WTC11 (cell line): ENCODE results near the gene SYT8. TPM values are rescaled to one million over a fixed set of nuclear protein-coding genes. Genes with fewer than 3 reads are reported as not detected.

Experiments used
- ATAC-seq: fragments of 200-7000 bp; cut with Tn5 transposase; 2 replicates; pipeline ENCODE4 v1.10.0; 2021; ENCODE audit warnings: mild to moderate bottlenecking, moderate library complexity
- CTCF ChIA-PET: fragments of 300-600 bp; sonication (Branson Sonifier 250); formaldehyde crosslinking; loops from one replicate; lab custom pipeline; 2021; ENCODE audit warnings: antibody characterized with exemption; lab: Charles Lee
- POLR2A ChIA-PET: fragments of 350-600 bp; sonication (Branson Sonifier 250); formaldehyde crosslinking; loops from one replicate; lab custom pipeline; 2021; ENCODE audit warnings: antibody characterized with exemption; lab: Charles Lee
- DNase-seq: peaks from one replicate; pipeline ENCODE4 v3.0.0; 2021; ENCODE audit warnings: low spot score
- H3K27ac Mint-ChIP-seq: 2 replicates; pipeline ENCODE4 v1.8.0; 2021; ENCODE audit warnings: mixed read lengths
- H3K27me3 Mint-ChIP-seq: 2 replicates; pipeline ENCODE4 v1.8.0; 2021; ENCODE audit warnings: low read depth, mild to moderate bottlenecking, moderate library complexity, mixed read lengths
- H3K36me3 Mint-ChIP-seq: 2 replicates; pipeline ENCODE4 v1.8.0; 2021; ENCODE audit warnings: mixed read lengths
- H3K4me1 Mint-ChIP-seq: 2 replicates; pipeline ENCODE4 v1.8.0; 2022; ENCODE audit warnings: mixed read lengths
- H3K4me3 Mint-ChIP-seq: 2 replicates; pipeline ENCODE4 v1.8.0; 2021; ENCODE audit warnings: mild to moderate bottlenecking, moderate library complexity, mixed read lengths
- H3K9me3 Mint-ChIP-seq: 2 replicates; pipeline ENCODE4 v1.8.0; 2021; ENCODE audit warnings: mixed read lengths
- JAZF1 ChIP-seq: fragments of 250-450 bp; sonication (Bioruptor Pico); IDR thresholded peaks from 2 replicates; pipeline ENCODE4 v1.9.0; 2021; ENCODE audit warnings: moderate library complexity, mild to moderate bottlenecking, inconsistent platforms
- MXD4 ChIP-seq: fragments of 250-450 bp; sonication (Bioruptor Pico); IDR thresholded peaks from 2 replicates; pipeline ENCODE4 v1.8.0; 2021; ENCODE audit warnings: mild to moderate bottlenecking, moderate library complexity, borderline replicate concordance
- MYBL2 ChIP-seq: sonication (generic); formaldehyde crosslinking; IDR thresholded peaks from 2 replicates; pipeline ENCODE4 v1.8.1; 2023; ENCODE audit warnings: mild to moderate bottlenecking, moderate library complexity, missing genetic modification reagents
- ZBTB21 ChIP-seq: sonication (generic); formaldehyde crosslinking; IDR thresholded peaks from 2 replicates; pipeline ENCODE4 v1.8.1; 2023; ENCODE audit warnings: mild to moderate bottlenecking, missing genetic modification reagents, borderline replicate concordance
- total RNA-seq: library from RNA; stranded (reverse); gene quantifications from 3 replicates; pipeline ENCODE4 v1.2.3, GENCODE V29; 2021
- TF ChIP-seq, protein P1 (sequence below): fragments of 250-450 bp; sonication (Bioruptor Pico); IDR thresholded peaks from 2 replicates; pipeline ENCODE4 v1.9.0; 2021; ENCODE audit warnings: mild to moderate bottlenecking, borderline replicate concordance
- TF ChIP-seq, protein P2 (sequence below): sonication (generic); formaldehyde crosslinking; IDR thresholded peaks from 2 replicates; pipeline ENCODE4 v1.8.0; 2022; ENCODE audit warnings: mild to moderate bottlenecking, missing genetic modification reagents
- TF ChIP-seq, protein P3 (sequence below): sonication (generic); formaldehyde crosslinking; IDR thresholded peaks from 2 replicates; pipeline ENCODE4 v1.8.1; 2022; ENCODE audit warnings: mild to moderate bottlenecking, moderate library complexity, missing genetic modification reagents
- TF ChIP-seq, protein P4 (sequence below): sonication (generic); formaldehyde crosslinking; IDR thresholded peaks from 2 replicates; pipeline ENCODE4 v1.8.1; 2022; ENCODE audit warnings: mild to moderate bottlenecking, missing genetic modification reagents, moderate library complexity, borderline replicate concordance
- TF ChIP-seq, protein P5 (sequence below): fragments of 250-450 bp; sonication (Bioruptor Pico); IDR thresholded peaks from 2 replicates; pipeline ENCODE4 v1.8.0; 2021; ENCODE audit warnings: mild to moderate bottlenecking
- TF ChIP-seq, protein P6 (sequence below): sonication (generic); formaldehyde crosslinking; IDR thresholded peaks from 2 replicates; pipeline ENCODE4 v1.8.0; 2023; ENCODE audit warnings: mild to moderate bottlenecking, missing genetic modification reagents
- TF ChIP-seq, protein P7 (sequence below): fragments of 200-600 bp; IDR thresholded peaks from 2 replicates; pipeline ENCODE4 v1.8.0; 2022; ENCODE audit warnings: antibody characterized with exemption

The SYT8 gene
- total RNA-seq, 1 experiment from 2014 or later: 0.37 TPM

DNA sequence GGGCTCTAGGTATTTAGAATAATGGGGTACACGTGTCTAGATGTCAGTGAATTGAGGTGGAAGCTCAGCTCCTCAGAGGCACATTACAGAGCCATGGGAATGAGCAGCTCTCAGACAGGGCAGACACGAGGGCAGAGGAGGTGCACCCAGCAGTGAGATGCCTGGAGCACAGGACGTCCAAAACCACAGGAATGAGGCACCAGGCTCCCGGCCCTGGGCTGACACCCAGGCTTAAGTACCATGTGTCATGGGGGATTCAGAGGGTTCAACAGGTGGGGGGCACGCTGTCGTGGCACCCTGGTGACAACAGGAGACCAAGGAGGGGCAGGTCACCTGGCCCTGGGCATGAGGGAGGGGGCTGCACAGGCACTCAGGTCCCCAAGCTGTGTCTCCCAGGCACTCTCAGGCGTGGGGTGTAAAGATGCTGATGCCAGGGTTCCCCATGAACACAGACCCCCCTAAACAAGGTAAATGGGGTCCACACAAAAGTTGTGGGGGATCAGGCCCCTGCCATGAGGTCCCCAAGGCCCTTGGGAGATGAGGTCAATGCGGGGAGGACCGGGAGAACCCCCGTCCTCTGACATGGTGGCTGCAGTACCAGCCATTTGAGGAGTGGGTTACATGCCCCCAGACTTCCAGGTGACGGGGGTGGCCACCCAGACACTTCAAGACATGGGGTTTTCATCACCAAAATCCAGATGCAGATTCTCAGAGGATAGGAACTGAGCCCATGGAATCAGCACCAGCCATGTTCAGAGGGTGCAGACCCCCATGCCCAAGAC lies 5.6 kb upstream of the SYT8 start (continued):
- TF ChIP-seq, protein P1, sequence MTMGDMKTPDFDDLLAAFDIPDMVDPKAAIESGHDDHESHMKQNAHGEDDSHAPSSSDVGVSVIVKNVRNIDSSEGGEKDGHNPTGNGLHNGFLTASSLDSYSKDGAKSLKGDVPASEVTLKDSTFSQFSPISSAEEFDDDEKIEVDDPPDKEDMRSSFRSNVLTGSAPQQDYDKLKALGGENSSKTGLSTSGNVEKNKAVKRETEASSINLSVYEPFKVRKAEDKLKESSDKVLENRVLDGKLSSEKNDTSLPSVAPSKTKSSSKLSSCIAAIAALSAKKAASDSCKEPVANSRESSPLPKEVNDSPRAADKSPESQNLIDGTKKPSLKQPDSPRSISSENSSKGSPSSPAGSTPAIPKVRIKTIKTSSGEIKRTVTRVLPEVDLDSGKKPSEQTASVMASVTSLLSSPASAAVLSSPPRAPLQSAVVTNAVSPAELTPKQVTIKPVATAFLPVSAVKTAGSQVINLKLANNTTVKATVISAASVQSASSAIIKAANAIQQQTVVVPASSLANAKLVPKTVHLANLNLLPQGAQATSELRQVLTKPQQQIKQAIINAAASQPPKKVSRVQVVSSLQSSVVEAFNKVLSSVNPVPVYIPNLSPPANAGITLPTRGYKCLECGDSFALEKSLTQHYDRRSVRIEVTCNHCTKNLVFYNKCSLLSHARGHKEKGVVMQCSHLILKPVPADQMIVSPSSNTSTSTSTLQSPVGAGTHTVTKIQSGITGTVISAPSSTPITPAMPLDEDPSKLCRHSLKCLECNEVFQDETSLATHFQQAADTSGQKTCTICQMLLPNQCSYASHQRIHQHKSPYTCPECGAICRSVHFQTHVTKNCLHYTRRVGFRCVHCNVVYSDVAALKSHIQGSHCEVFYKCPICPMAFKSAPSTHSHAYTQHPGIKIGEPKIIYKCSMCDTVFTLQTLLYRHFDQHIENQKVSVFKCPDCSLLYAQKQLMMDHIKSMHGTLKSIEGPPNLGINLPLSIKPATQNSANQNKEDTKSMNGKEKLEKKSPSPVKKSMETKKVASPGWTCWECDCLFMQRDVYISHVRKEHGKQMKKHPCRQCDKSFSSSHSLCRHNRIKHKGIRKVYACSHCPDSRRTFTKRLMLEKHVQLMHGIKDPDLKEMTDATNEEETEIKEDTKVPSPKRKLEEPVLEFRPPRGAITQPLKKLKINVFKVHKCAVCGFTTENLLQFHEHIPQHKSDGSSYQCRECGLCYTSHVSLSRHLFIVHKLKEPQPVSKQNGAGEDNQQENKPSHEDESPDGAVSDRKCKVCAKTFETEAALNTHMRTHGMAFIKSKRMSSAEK (CRISPR knock-in tag): no peak

DNA sequence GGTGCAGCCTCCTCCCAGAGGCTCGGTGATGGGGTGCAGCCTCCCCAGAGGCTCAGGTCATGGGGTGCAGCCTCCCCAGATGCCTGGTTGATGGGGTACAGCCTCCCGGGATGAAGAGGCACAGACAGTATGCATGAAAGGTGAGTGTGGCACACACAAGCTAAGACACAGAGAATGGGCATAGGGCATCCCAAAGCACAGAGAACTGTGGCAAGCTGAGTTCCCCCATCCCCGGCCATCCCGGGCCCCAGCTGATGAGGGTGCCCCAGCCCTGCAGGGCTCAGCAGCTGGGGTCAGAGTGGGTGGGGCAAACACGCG lies 4.8 kb upstream of the SYT8 start:
- Mint-ChIP-seq H3K4me1 (peaks cover 4% of the 10 kb centered on the region; the same call in 1 of the 2 replicates), H3K9me3 (no peaks in the 10 kb centered on the region)

More for the DNA sequence above, 4.8 kb upstream of the SYT8 start:
- POLR2A ChIA-PET: no interaction called here
- no peak overlapping the region for H3K4me3 Mint-ChIP-seq
- TF ChIP-seq, protein P2, sequence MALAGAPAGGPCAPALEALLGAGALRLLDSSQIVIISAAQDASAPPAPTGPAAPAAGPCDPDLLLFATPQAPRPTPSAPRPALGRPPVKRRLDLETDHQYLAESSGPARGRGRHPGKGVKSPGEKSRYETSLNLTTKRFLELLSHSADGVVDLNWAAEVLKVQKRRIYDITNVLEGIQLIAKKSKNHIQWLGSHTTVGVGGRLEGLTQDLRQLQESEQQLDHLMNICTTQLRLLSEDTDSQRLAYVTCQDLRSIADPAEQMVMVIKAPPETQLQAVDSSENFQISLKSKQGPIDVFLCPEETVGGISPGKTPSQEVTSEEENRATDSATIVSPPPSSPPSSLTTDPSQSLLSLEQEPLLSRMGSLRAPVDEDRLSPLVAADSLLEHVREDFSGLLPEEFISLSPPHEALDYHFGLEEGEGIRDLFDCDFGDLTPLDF (CRISPR knock-in tag): no peak
- TF ChIP-seq, protein P3, sequence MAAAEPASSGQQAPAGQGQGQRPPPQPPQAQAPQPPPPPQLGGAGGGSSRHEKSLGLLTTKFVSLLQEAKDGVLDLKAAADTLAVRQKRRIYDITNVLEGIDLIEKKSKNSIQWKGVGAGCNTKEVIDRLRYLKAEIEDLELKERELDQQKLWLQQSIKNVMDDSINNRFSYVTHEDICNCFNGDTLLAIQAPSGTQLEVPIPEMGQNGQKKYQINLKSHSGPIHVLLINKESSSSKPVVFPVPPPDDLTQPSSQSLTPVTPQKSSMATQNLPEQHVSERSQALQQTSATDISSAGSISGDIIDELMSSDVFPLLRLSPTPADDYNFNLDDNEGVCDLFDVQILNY (CRISPR knock-in tag): no peak
- TF ChIP-seq MYBL2 (no peak), MXD4 (no peak), ZBTB21 (CRISPR knock-in tag) (no peak), JAZF1 (CRISPR knock-in tag) (no peak)
- TF ChIP-seq, protein P4, sequence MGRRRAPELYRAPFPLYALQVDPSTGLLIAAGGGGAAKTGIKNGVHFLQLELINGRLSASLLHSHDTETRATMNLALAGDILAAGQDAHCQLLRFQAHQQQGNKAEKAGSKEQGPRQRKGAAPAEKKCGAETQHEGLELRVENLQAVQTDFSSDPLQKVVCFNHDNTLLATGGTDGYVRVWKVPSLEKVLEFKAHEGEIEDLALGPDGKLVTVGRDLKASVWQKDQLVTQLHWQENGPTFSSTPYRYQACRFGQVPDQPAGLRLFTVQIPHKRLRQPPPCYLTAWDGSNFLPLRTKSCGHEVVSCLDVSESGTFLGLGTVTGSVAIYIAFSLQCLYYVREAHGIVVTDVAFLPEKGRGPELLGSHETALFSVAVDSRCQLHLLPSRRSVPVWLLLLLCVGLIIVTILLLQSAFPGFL (CRISPR knock-in tag): no peak
- TF ChIP-seq, protein P5, sequence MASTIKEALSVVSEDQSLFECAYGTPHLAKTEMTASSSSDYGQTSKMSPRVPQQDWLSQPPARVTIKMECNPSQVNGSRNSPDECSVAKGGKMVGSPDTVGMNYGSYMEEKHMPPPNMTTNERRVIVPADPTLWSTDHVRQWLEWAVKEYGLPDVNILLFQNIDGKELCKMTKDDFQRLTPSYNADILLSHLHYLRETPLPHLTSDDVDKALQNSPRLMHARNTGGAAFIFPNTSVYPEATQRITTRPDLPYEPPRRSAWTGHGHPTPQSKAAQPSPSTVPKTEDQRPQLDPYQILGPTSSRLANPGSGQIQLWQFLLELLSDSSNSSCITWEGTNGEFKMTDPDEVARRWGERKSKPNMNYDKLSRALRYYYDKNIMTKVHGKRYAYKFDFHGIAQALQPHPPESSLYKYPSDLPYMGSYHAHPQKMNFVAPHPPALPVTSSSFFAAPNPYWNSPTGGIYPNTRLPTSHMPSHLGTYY (CRISPR knock-in tag): no peak
- TF ChIP-seq, protein P6, sequence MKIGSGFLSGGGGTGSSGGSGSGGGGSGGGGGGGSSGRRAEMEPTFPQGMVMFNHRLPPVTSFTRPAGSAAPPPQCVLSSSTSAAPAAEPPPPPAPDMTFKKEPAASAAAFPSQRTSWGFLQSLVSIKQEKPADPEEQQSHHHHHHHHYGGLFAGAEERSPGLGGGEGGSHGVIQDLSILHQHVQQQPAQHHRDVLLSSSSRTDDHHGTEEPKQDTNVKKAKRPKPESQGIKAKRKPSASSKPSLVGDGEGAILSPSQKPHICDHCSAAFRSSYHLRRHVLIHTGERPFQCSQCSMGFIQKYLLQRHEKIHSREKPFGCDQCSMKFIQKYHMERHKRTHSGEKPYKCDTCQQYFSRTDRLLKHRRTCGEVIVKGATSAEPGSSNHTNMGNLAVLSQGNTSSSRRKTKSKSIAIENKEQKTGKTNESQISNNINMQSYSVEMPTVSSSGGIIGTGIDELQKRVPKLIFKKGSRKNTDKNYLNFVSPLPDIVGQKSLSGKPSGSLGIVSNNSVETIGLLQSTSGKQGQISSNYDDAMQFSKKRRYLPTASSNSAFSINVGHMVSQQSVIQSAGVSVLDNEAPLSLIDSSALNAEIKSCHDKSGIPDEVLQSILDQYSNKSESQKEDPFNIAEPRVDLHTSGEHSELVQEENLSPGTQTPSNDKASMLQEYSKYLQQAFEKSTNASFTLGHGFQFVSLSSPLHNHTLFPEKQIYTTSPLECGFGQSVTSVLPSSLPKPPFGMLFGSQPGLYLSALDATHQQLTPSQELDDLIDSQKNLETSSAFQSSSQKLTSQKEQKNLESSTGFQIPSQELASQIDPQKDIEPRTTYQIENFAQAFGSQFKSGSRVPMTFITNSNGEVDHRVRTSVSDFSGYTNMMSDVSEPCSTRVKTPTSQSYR (CRISPR knock-in tag): no peak
- TF ChIP-seq, protein P7, sequence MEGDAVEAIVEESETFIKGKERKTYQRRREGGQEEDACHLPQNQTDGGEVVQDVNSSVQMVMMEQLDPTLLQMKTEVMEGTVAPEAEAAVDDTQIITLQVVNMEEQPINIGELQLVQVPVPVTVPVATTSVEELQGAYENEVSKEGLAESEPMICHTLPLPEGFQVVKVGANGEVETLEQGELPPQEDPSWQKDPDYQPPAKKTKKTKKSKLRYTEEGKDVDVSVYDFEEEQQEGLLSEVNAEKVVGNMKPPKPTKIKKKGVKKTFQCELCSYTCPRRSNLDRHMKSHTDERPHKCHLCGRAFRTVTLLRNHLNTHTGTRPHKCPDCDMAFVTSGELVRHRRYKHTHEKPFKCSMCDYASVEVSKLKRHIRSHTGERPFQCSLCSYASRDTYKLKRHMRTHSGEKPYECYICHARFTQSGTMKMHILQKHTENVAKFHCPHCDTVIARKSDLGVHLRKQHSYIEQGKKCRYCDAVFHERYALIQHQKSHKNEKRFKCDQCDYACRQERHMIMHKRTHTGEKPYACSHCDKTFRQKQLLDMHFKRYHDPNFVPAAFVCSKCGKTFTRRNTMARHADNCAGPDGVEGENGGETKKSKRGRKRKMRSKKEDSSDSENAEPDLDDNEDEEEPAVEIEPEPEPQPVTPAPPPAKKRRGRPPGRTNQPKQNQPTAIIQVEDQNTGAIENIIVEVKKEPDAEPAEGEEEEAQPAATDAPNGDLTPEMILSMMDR: no peak
- TF ChIP-seq, all 79 proteins: peak for 0
- ATAC-seq (no peak), DNase-seq (no peak)
- no peaks in the 10 kb centered on the region for H3K36me3 Mint-ChIP-seq
- H3K27ac Mint-ChIP-seq: no peak overlapping the region
- CTCF ChIA-PET: interaction anchor here (1.2 to 7.8 kb wide), 3 partner anchors 137 to 320 kb away, joined by 10 to 271 read pairs (median 110); no protein-coding TSS in a partner anchor
- peaks cover 5% of the 10 kb centered on the region for H3K27me3 Mint-ChIP-seq
